Activated CD4-positive, alpha-beta T cell treated with anti-CD3 and anti-CD28 coated beads, Interleukin-10, Interleukin-2, amounts not matched to agents 100 ng/mL and 50 ng/mL, durations not matched to agents 16 hours and 8 hours (primary cell): ENCODE data around the gene MAOA.
A peak's percentile ranks its signal among the peaks of the same experiment; 100 is the strongest.
"Not testable (repeated sequence)": the region's sequence is repeated elsewhere in the genome, so short reads cannot be mapped to it uniquely, and the experiment has no call there.

Experiments used
- DNase-seq: peaks from one replicate; pipeline ENCODE4 v3.0.0-alpha.2; 2020

Gene MAOA

DNA sequence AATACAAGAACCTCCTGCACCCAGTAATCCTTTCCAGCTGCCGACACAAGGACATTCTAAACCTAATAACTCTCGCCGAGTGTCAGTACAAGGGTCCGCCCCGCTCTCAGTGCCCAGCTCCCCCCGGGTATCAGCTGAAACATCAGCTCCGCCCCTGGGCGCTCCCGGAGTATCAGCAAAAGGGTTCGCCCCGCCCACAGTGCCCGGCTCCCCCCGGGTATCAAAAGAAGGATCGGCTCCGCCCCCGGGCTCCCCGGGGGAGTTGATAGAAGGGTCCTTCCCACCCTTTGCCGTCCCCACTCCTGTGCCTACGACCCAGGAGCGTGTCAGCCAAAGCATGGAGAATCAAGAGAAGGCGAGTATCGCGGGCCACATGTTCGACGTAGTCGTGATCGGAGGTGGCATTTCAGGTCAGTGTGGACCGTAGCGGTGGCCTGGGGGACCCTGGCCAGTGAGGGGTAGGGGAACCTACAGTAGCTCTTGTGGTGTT is at the start of gene MAOA:
MAOA (plus strand) TSS at position 295 of the 490 bp plus-strand sequence; CDS start at position 338, 43 bp downstream.
- DNase-seq = peak; percentile 14

- no peak for DNase-seq
These were observed 43.7 kb upstream of the MAOA start for GRCh38 chrX:43612400-43612799.

GRCh38 chrX:43615660-43616059 is 40.4 kb upstream of the MAOA start:
- no peak for DNase-seq

- no peak for DNase-seq
These were observed 37.5 kb upstream of the MAOA start for GRCh38 chrX:43618366-43619205.

- not testable (repeated sequence) for DNase-seq
These were observed 36.2 kb upstream of the MAOA start for GRCh38 chrX:43619861-43620260.

GRCh38 chrX:43627147-43627546 is 29.0 kb upstream of the MAOA start:
- no peak for DNase-seq

DNA sequence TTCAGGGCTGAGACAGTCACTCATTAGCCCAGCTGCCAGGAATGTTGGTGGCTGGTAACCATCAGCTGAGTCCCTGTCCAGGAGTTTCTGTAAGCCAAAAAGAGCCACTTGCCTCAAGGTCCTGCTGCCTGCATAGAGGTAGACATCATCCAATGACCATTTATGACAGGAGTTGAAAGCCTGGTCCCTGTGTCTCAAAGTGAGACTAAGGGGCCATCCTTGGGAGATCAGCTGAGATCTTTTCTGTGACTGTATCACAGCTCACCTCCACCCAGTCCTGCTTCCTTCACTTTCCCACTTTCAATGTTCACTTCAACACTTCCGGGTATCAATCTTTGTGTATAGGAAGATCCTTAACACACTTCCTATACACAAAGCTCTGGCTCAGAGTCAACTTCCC is 28.4 kb upstream of the MAOA start:
- no peak for DNase-seq

DNA sequence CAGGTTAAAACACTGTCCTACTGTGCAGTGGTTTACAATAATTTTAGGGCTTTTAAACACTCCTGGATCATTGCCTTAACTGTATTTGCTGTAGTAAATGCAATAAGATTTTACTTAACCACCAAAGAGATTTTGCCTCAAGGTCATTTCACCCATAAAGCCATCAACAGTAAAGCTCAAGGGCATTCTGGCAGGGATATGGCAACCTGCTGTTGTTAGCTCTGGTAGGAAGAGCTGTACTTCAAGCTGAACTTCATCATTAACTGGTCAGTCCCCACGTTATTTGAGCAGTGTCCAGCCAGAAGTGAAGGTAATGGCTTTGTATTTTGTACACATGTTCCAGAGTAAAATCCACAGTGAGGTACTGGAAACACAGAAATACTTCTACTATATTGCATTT is 26.9 kb upstream of the MAOA start:
- DNase-seq = no peak

GRCh38 chrX:43631841-43632240 is 24.3 kb upstream of the MAOA start:
- DNase-seq = no peak

DNA sequence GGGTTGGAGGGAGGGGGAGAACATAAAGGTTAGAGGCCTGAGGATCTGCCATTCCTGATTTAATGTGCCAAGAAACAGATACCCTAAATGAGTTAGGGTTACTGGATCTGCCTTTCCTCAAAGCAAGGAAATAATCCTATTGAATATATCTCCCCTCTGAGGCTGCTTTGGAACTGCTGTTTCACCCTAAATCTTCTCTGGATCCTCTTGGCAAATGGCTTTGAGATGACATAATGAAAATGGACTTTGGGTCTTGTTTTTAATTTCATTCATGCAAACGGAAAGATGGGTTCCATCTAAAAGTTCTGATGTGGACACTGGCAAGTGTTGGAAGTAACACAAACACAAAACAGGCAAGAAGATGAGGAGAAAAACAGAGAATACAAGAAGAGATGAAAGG is 23.0 kb upstream of the MAOA start:
- DNase-seq = no peak

DNA sequence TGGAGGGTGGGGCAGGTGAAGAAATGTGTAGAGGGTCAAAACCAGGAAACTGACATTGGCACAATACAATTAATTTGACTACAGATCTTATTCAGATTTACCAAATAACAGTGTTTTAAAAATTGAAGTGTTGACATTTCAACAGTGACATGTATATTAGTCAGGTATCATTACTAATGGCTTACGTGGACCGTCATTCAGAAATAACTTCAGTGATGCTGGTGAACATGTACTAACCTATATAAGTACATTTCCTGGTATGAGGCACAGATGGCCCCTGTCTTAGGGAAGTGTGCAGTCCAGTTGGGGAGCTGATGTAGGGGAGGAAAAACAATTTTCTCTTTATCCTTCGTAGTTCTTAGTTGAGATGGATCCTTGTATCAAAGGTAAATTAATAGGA is 22.3 kb upstream of the MAOA start:
- DNase-seq = no peak

DNA sequence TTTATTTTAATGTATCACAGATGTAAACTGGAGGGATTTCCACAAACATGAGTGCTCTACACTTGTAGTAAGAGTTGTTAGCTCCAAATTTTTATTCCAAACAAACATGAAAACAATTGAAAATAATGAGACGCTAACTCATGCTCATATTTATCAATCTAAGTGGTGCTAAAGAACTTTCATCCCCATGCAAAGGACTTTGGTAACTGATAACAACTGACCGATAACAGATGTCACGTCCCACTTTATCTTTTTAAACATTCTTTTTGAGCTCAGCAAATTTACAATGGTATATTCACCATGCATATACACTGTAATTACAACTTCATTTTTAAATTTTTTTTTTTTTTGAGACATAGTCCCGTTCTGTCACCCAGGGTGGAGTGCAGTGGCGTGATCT is 15.6 kb upstream of the MAOA start:
- no peak for DNase-seq

DNA sequence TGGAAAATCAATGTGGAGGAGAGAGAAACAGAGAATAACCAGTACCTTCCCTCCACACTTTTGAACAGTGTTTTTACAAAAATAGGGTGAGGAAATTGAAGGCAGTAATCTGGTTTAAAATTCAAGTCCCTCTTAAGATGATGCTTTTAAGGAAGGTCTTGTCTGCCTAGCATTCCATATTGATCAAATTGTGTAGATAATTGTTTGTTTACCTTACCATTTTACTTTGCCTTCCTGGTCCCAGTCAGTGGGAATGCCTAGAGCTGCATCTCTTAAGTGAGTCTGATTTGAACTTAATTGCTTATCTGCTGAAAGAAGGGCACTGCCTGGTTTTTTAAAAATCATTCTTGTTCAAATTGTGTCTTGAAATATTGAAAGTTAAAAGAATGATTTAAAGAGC is 14.4 kb upstream of the MAOA start:
- DNase-seq = no peak

GRCh38 chrX:43643201-43643600 is 12.9 kb upstream of the MAOA start:
- DNase-seq = no peak

GRCh38 chrX:43643662-43644061 is 12.4 kb upstream of the MAOA start:
- no peak for DNase-seq

- DNase-seq = peak; percentile 2
These were observed 11.9 kb upstream of the MAOA start for GRCh38 chrX:43644124-43644701.

GRCh38 chrX:43646800-43647199 is 9.3 kb upstream of the MAOA start:
- no peak for DNase-seq

DNA sequence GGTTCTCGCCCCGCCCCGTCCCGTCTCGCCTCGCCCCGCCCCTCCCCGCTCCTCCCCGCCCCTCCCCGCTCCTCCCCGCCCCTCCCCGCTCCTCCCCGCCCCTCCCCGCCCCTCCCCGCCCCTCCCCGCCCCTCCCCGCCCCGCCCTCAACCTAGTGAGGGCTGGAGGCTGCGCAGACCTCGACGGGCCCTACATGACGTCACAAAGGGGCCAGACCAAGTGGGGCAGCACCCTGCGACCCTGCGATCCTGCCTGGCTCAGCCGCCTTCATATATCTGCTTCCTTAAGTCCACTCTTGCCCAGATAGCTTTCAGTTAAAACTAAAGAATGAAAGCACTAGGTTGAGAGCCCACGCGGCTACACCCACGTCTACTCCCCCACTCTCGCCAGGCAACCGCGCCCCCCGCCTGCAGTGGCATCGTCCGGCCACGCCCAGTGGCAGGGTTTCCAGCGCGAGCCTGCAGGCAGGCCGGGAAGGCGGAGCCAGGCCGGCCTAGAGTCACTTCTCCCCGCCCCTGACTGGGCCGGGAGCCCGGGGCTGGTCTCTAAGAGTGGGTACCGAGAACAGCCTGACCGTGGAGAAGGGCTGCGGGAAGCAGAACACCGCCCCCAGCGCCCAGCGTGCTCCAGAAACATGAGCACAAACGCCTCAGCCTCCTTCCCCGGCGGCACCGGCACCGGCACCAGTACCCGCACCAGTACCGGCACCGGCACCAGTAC is 1.5 kb upstream of the MAOA start:
- DNase-seq = peak; percentile 86

DNA sequence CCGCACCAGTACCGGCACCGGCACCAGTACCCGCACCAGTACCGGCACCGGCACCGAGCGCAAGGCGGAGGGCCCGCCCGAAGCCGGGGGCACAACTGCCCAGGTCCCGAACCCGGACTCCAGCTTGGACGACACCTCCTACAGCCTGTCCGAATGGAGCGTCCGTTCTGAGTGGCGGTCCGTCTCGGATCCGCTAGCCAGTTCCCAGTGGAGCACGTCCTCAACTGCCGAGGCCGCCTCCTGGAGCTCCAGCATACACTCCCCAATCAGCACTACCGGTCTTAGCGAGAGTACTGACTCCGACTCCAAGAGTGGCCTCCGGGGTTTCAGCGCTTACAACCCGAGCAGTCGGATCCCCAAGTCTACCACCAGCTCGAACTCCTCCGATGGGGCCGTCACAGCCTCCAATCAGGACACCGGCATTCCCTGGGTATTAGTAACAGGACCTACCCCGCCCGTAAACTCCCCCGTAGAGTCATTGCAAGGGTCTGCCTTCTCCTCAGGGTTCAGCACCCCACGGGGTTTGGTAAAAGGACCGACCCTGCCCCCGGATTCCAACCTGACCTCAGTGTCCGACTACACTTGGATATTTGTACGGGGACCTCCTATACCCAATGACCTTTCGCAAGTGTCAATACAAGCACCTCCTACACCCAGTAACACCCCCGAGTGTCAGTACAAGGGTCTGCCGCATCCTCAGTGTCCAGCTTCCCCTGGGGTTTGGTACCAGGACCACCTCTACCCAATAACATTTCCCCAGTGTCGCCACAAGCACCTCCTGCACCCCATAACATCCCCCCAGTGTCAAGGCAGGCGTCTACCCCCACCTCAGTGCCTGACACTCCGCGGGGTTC is 721 bp upstream of the MAOA start:
- DNase-seq = peak; percentile 7

- DNase-seq = no peak
These were observed 1.6 kb downstream of the MAOA start for GRCh38 chrX:43657671-43658070.

GRCh38 chrX:43661521-43662240 is 5.6 kb downstream of the MAOA start:
- no peak for DNase-seq

- no peak for DNase-seq
These were observed 7.1 kb downstream of the MAOA start for GRCh38 chrX:43663173-43663572.
